Left forelimb (tissue), 1 donor: Measurements from ENCODE around the gene APOBEC3F.

ENCODE experiments used
- DNase-seq: peaks from one replicate; pipeline ENCODE4 v3.0.0-alpha.2; 2018; ENCODE audit warnings: low spot score

The APOBEC3F gene

GRCh38 chr22:39094717-39095389 lies 54.2 kb downstream of the APOBEC3F start:
- no peak for DNase-seq

DNA sequence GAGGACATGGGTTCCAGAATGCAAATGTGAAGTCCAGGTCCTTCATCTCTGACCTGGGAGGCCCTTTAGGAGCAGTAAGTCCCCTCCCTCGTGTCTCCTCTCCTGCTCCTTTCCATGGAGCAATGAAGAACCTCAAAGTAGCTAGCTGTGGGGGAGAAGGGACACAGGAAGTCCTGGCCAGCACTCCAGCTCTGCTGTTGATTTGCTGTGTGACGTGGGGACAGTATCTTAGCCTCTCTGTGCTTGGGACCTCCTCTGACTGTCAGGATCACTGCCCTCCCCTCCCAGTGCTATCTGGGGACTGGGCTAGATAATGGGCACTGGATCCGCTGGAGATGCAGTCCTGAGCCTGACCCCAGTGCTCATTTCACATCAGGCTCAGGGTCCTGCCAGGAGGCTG lies 55.3 kb downstream of the APOBEC3F start:
- DNase-seq, result no peak

GRCh38 chr22:39097098-39098020 lies 56.7 kb downstream of the APOBEC3F start, which contains the start of gene APOBEC3H:
TSS of gene APOBEC3H (plus strand) at chr22:39097244. CDS start at chr22:39100279, 3,035 bp downstream.
- no peak for DNase-seq

DNA sequence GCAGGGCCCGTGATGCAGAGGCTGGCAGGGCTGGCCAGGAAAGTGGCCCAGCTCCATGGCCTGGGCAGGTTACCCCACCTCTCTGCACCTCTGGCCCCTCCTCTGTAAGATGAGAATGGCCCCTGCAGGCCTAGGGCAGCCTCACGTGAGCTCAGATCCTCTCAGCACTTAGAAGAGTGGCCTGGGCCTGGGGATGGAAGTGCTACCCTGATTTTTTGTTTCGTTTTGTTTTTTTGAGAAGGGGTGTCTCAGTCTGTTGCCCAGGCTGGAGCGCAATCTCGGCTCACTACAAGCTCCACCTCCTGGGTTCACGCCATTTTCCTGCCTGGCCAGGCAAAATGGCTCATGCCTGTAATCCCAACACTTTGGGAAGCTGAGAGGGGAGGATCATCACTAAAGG lies 57.4 kb downstream of the APOBEC3F start:
- no peak for DNase-seq

DNA sequence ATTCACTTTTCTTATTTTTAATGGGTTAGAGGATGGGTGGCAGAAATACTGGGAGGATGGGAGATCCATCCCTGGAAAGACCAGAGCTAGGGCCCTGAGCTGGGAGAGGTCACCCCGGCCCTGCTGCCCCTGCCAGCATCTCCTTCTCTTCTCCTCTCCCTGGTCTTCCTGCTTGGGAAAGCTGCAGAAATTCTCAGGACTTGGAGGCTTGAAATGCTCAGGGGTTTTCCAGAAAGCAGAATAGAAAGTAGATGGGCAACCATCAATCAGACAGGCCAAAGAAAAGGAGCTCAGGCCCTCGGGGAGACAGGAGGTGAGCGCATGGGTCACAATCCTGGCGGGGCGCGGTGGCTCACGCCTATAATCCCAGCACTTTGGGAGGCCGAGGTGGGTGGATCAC lies 57.9 kb downstream of the APOBEC3F start:
- no peak for DNase-seq

GRCh38 chr22:39101226-39101625 lies 60.6 kb downstream of the APOBEC3F start:
- no peak for DNase-seq

DNA sequence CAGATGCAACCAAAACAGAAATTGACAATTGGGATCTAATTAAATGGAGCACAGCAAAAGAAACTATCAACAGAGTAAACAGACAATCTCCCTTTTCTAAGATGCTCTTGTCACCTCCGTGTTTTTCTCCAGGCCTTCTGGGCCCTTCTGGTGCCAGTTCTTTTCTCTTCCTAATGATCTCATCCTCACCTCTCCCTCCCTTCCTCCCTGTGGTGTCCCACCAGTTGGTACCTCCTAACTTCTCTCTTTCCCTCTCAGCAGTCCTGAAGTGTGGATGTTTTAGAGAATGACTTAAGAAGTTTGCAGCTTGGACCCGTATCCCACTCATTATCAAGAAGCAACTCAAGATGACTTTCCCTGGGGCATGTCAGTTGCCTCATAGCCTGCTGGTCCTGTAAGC lies 62.8 kb downstream of the APOBEC3F start:
- no peak for DNase-seq
